CD8-positive, alpha-beta memory T cell (primary cell): Measurements from ENCODE around the gene ANKRD30B. TPM values are rescaled to one million over a fixed set of nuclear protein-coding genes. Genes with fewer than 3 reads are reported as not detected.
"Not testable (repeated sequence)": the region's sequence is repeated elsewhere in the genome, so short reads cannot be mapped to it uniquely, and the experiment has no call there.

Experiments
- CTCF ChIA-PET: fragments of 350-600 bp; sonication (Branson Sonifier 250); formaldehyde crosslinking; loops from one replicate; lab custom pipeline; 2021; ENCODE audit warnings: antibody characterized with exemption; lab: Charles Lee
- POLR2A ChIA-PET: fragments of 350-600 bp; sonication (Branson Sonifier 250); formaldehyde crosslinking; loops from one replicate; lab custom pipeline; 2021; ENCODE audit warnings: antibody characterized with exemption; lab: Charles Lee
- DNase-seq, 5 donors: peaks; one replicate each; pipeline versions ENCODE4 v3.0.0 to v3.0.0-alpha.2; 2020 to 2022; ENCODE audit warnings: mixed read lengths in 1 of 5
- H3K27ac ChIP-seq: one replicate; pipeline ENCODE4 v1.7.0; 2013; ENCODE audit warnings: low read depth, mild to moderate bottlenecking, low read length, moderate library complexity
- H3K27me3 ChIP-seq: 2 replicates; pipeline ENCODE4 v1.7.0; 2013; ENCODE audit warnings: low read length, mild to moderate bottlenecking; ENCODE audit not compliant: insufficient read depth, poor library complexity, severe bottlenecking
- H3K36me3 ChIP-seq: 2 replicates; pipeline ENCODE4 v1.7.0; 2013; ENCODE audit warnings: mild to moderate bottlenecking, low read length, moderate library complexity; ENCODE audit not compliant: insufficient read depth
- H3K4me1 ChIP-seq: 2 replicates; pipeline ENCODE4 v1.7.0; 2013; ENCODE audit warnings: mild to moderate bottlenecking, low read length, moderate library complexity; ENCODE audit not compliant: insufficient read depth
- H3K4me3 ChIP-seq: 2 replicates; pipeline ENCODE4 v1.7.0; 2013; ENCODE audit warnings: mild to moderate bottlenecking, low read length
- H3K9me3 ChIP-seq: 2 replicates; pipeline ENCODE4 v1.7.0; 2013; ENCODE audit warnings: mild to moderate bottlenecking, low read length
- H3K27ac Mint-ChIP-seq, 8 donors: one replicate each; pipeline ENCODE4 v1.8.0; 2020 to 2021; ENCODE audit warnings: mixed read lengths in 8 of 8, mild to moderate bottlenecking in 6 of 8, inconsistent platforms in 3 of 8, moderate library complexity in 3 of 8
- H3K27me3 Mint-ChIP-seq, 2 donors: one replicate each; pipeline ENCODE4 v1.8.0; 2020 to 2021; ENCODE audit warnings: mixed read lengths in 2 of 2, mild to moderate bottlenecking in 1 of 2, moderate library complexity in 1 of 2
- H3K36me3 Mint-ChIP-seq, 3 donors: one replicate each; pipeline ENCODE4 v1.8.0; 2020 to 2021; ENCODE audit warnings: mixed read lengths in 3 of 3, inconsistent platforms in 1 of 3, mild to moderate bottlenecking in 1 of 3
- H3K4me1 Mint-ChIP-seq, 3 donors: one replicate each; pipeline ENCODE4 v1.8.0; 2020 to 2021; ENCODE audit warnings: mixed read lengths in 3 of 3, inconsistent platforms in 1 of 3, mild to moderate bottlenecking in 1 of 3
- H3K4me3 Mint-ChIP-seq, 7 donors: one replicate each; pipeline ENCODE4 v1.8.0; 2020 to 2021; ENCODE audit warnings: mixed read lengths in 7 of 7, mild to moderate bottlenecking in 6 of 7, moderate library complexity in 4 of 7, inconsistent platforms in 2 of 7
- H3K9me3 Mint-ChIP-seq, 5 donors: one replicate each; pipeline ENCODE4 v1.8.0; 2020 to 2022; ENCODE audit warnings: mixed read lengths in 5 of 5, mild to moderate bottlenecking in 3 of 5, moderate library complexity in 2 of 5, inconsistent platforms in 1 of 5
- polyA plus RNA-seq: library from polyadenylated mRNA; unstranded; fragments of 300-500 nt; fragmentation: Illumina TruSeq; gene quantifications from one replicate; pipeline ENCODE4 v1.2.3, GENCODE V29; 2021
- total RNA-seq, 2 experiments: library from RNA; stranded (reverse); gene quantifications; one replicate each; pipeline ENCODE4 v1.2.3, GENCODE V29; 2021

The ANKRD30B gene
- total and polyA plus RNA-seq, 3 experiments from 2014 or later = not detected

DNA sequence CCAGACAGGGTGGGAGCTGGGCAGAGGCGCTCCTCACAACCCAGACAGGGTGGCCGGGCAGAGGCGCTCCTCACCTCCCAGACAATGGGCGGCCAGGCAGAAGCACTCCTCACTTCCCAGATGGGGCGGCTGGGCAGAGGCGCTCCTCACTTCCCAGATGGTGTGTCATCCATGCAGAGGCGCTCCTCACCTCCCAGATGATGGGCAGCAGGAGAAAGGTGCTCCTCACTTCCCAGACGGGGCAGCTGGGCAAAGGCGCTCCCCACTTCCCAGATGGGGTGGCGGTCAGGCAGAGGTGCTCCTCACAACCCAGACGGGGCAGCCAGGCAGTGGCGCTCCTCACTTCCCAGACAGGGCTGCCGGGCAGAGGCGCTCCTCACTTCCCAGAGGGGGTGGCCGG is 112.0 kb downstream of the ANKRD30B start:
- POLR2A ChIA-PET, H3K4me1 ChIP-seq, H3K4me3 ChIP-seq, CTCF ChIA-PET, DNase-seq, H3K27ac ChIP-seq, H3K9me3 ChIP-seq, H3K36me3 ChIP-seq, H3K36me3 Mint-ChIP-seq, H3K9me3 Mint-ChIP-seq, H3K4me3 Mint-ChIP-seq, H3K27me3 Mint-ChIP-seq, H3K27me3 ChIP-seq, H3K4me1 Mint-ChIP-seq, H3K27ac Mint-ChIP-seq: not testable (repeated sequence)

DNA sequence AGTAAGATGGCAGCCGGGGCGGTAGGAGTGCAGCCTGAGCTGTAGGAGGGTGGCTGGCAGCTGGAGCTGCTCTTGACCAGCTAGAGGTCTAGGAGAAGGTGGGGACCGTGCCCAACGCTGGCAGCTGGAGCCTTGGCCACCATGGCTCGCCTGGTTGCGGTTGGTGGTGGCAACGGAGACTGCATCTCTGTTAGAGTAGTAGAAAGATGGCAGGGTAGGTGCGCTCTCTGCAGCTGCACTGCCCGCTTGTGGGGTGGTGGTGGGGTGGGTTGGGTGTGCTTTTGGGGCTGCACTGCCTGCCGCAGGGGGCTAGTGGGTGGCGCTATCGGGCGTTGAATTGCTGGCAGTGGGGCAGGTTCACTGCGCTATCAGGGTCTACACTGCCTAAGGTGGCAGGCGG is 118.5 kb downstream of the ANKRD30B start:
- H3K27ac Mint-ChIP-seq, H3K9me3 Mint-ChIP-seq, H3K27ac ChIP-seq, H3K4me1 ChIP-seq, H3K4me3 ChIP-seq, H3K9me3 ChIP-seq, H3K36me3 ChIP-seq, H3K27me3 ChIP-seq, H3K4me1 Mint-ChIP-seq, H3K4me3 Mint-ChIP-seq, H3K27me3 Mint-ChIP-seq, H3K36me3 Mint-ChIP-seq, CTCF ChIA-PET, DNase-seq, POLR2A ChIA-PET: not testable (repeated sequence)

DNA sequence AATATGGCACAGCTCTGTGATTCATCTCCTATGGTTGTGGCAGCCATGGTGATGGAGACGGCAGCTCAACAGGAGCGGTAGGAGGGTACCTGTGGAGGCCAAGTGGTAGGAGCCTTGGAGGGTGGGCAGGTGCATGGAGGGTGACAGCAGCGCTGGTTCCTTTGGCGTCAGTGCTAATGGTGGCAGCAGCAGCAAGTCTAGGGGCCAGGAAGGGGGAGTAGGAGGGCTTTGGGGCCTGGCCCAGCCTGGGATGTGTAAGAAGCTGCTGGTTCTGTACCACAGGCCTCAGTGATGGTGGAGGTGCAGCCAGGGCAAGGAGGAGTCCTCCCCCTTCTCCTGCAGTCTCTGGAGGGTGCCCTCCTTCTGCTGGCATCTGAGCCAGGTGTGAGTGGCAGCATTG is 120.0 kb downstream of the ANKRD30B start:
- H3K4me3 Mint-ChIP-seq, POLR2A ChIA-PET: not testable (repeated sequence)

DNA sequence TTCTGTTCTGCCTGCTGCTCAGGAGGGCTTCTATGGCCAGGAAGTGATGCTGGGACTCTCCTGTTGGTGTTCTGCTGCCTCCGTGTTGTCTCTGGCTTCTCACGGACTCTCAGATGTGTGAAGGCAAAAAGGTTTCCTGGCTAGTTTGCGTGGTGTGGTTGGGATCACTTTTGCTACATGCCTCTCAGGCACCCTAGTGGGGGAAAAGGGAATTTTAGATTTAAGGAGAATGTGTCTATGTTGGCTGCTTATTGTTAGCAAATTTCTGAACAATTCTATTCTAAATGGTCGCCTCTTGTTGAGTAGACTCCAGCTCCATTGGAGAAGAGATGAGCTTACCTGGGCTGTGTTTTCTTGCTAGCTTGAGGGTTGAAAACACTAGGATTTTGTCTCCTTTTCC is 120.9 kb downstream of the ANKRD30B start:
- H3K27me3 Mint-ChIP-seq, H3K27me3 ChIP-seq, H3K4me1 ChIP-seq, H3K9me3 ChIP-seq, H3K36me3 Mint-ChIP-seq, H3K9me3 Mint-ChIP-seq, H3K27ac Mint-ChIP-seq, H3K36me3 ChIP-seq, DNase-seq, CTCF ChIA-PET, H3K27ac ChIP-seq, H3K4me3 ChIP-seq, POLR2A ChIA-PET, H3K4me1 Mint-ChIP-seq, H3K4me3 Mint-ChIP-seq: not testable (repeated sequence)

More for the DNA sequence above, 120.0 kb downstream of the ANKRD30B start:
- H3K27ac Mint-ChIP-seq, CTCF ChIA-PET, H3K27me3 Mint-ChIP-seq, H3K36me3 Mint-ChIP-seq, DNase-seq, H3K4me1 ChIP-seq, H3K9me3 Mint-ChIP-seq, H3K27me3 ChIP-seq, H3K4me3 ChIP-seq, H3K36me3 ChIP-seq, H3K9me3 ChIP-seq, H3K27ac ChIP-seq, H3K4me1 Mint-ChIP-seq: not testable (repeated sequence)

DNA sequence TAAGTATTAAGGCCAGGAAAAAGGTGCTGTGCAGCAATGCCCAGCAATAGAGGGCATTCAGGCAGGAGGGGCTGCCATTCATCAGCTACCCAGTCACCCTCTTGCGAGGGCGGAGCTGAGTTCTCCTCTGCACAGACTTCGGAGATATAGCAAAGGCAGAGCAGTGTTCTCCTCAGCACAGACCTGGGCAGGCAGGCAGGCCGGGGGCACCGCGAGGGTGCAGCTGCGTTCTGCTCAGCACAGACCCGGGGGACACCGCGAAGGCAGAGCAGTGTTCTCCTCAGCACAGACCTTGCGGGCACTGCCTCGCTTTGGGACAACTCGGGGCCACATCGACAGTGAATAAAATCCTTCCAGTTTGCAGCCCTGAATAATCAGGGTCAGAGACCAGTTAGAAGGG is 130.9 kb downstream of the ANKRD30B start:
- not testable (repeated sequence) for H3K9me3 ChIP-seq, H3K27me3 Mint-ChIP-seq

DNA sequence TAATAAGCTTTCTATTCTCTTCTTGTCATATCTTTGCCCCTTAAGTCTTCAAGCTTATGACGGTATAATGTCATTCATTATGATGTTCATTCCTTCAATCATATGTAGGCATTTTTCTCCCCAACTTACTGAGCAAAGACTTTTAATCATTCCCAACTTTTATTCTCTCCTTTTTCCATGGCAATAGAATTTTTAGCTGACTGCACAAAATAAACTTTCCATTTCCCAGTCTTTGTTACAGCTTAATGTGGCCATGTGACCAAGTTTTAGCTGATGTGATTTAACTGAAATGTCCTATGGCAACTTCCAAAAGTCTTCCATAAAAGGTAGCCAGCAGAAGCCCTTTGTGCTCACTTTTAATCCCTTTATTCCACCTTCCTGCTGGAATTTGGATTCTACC is 152.5 kb downstream of the ANKRD30B start:
- Mint-ChIP-seq H3K4me3 (no peak overlapping the region), H3K4me1 (no peaks in the 10 kb centered on the region), H3K36me3 (no peaks in the 10 kb centered on the region), H3K27me3 (no peaks in the 10 kb centered on the region), H3K9me3 (no peaks in the 10 kb centered on the region), H3K27ac (no peak overlapping the region)
- Histone ChIP-seq H3K36me3 (no peaks in the 10 kb centered on the region), H3K27ac (no peak overlapping the region), H3K27me3 (no peaks in the 10 kb centered on the region), H3K4me1 (no peaks in the 10 kb centered on the region), H3K4me3 (no peak overlapping the region), H3K9me3 (no peaks in the 10 kb centered on the region)
- ChIA-PET POLR2A (no interaction called here), CTCF (no interaction called here)
- DNase-seq = no peak

More for the DNA sequence above, 130.9 kb downstream of the ANKRD30B start:
- H3K9me3 Mint-ChIP-seq, H3K36me3 ChIP-seq, CTCF ChIA-PET, H3K27ac Mint-ChIP-seq, H3K4me1 Mint-ChIP-seq, H3K27ac ChIP-seq, H3K4me3 Mint-ChIP-seq, DNase-seq, POLR2A ChIA-PET, H3K4me1 ChIP-seq, H3K27me3 ChIP-seq, H3K36me3 Mint-ChIP-seq, H3K4me3 ChIP-seq: not testable (repeated sequence)

Other genes with a start within 250 kb of the ANKRD30B start
- gene POTEC, start 204.6 kb upstream of the ANKRD30B start, total RNA-seq = not detected
- gene POTEC, start 204.6 kb upstream of the ANKRD30B start, polyA plus RNA-seq = not detected